HCT116 (cell line): ENCODE measurements around the gene GPRC5D. TPM values are rescaled to one million over a fixed set of nuclear protein-coding genes. Genes with fewer than 3 reads are reported as not detected.
A peak's percentile ranks its signal among the peaks of the same experiment; 100 is the strongest.

Experiments
- ATAC-seq: fragments of 200-7000 bp; cut with Tn5 transposase; 2 replicates; pipeline ENCODE4 v1.9.1; 2020; ENCODE audit warnings: mild to moderate bottlenecking, moderate library complexity
- BruUV-seq: library from RNA; stranded (reverse); fragments of 400-500 nt; replicated peaks from 2 replicates; lab custom pipeline; 2021; lab: Mats Ljungman, UMichigan
- CTCF ChIA-PET: fragments of 300-600 bp; sonication (Branson Sonifier 250); formaldehyde crosslinking; loops from one replicate; lab custom pipeline; 2021; ENCODE audit warnings: antibody characterized with exemption; lab: Charles Lee
- POLR2A ChIA-PET: fragments of 300-600, 350-600 bp; sonication (Branson Sonifier 250); formaldehyde crosslinking; loops from one replicate; lab custom pipeline; 2021; ENCODE audit warnings: antibody characterized with exemption; lab: Charles Lee
- RAD21 ChIA-PET, 2 experiments: fragments of 300-600 bp; sonication (Branson Sonifier 250); formaldehyde crosslinking; loops; one replicate each; lab custom pipeline; 2023; ENCODE audit warnings: low total read pairs in 2 of 2; ENCODE audit not compliant: uncharacterized antibody in 2 of 2, unreplicated experiment in 2 of 2, low non-redundant PET in 1 of 2; lab: Charles Lee
- DNase-seq: peaks from one replicate; pipeline ENCODE4 v3.0.0-alpha.2; 2010; ENCODE audit warnings: low read depth, low spot score
- H2AFZ ChIP-seq: fragments of 200-600 bp; shearing (Covaris generic), sonication (generic); 2 replicates; pipeline ENCODE4 v1.6.1; 2017; ENCODE audit warnings: low read depth, mixed run types, mixed read lengths, antibody characterized with exemption, low read length; ENCODE audit not compliant: poor library complexity, severe bottlenecking
- H3K27ac ChIP-seq: 2 replicates; pipeline ENCODE4 v1.5.1; 2012; ENCODE audit warnings: low read depth, low read length
- H3K27me3 ChIP-seq: fragments of 200-600 bp; sonication (generic); 2 replicates; pipeline ENCODE4 v1.6.1; 2016; ENCODE audit warnings: mixed run types, low read length, mixed read lengths; ENCODE audit not compliant: insufficient read depth
- H3K36me3 ChIP-seq, 2 experiments: fragments of 200-500 bp in 1 of 2; fragments of 200-600 bp in 1 of 2; sonication (Bioruptor generic) in 1 of 2; sonication (generic) in 1 of 2; 2 replicates each; pipeline versions ENCODE4 v1.5.1 to v1.6.1; 2014 to 2016; ENCODE audit warnings: low read length in 2 of 2, inconsistent platforms in 1 of 2, mixed read lengths in 1 of 2, mixed run types in 1 of 2; ENCODE audit not compliant: insufficient read depth in 2 of 2, control insufficient read depth in 1 of 2
- H3K4me1 ChIP-seq, 2 experiments: fragments of 200-600 bp in 1 of 2; sonication (generic) in 1 of 2; 2 replicates each; pipeline versions ENCODE4 v1.5.1 to v1.6.1; 2012 to 2017; ENCODE audit warnings: low read length in 2 of 2, inconsistent platforms in 1 of 2, mild to moderate bottlenecking in 1 of 2, mixed read lengths in 1 of 2, mixed run types in 1 of 2, moderate library complexity in 1 of 2; ENCODE audit not compliant: insufficient read depth in 2 of 2, control insufficient read depth in 1 of 2
- H3K4me2 ChIP-seq: fragments of 200-600 bp; sonication (generic); 2 replicates; pipeline ENCODE4 v1.6.1; 2017; ENCODE audit warnings: mixed run types, low read length, mixed read lengths
- H3K4me3 ChIP-seq, 2 experiments: fragments of 200-600 bp in 1 of 2; sonication (generic) in 1 of 2; replicated peaks in 1 of 2; 2 replicates each; pipeline ENCODE4 v1.5.1; 2011 to 2016; ENCODE audit warnings: low read length in 2 of 2, control low read depth in 1 of 2, low read depth in 1 of 2, mild to moderate bottlenecking in 1 of 2, mixed read lengths in 1 of 2, mixed run types in 1 of 2
- H3K79me2 ChIP-seq: fragments of 200-600 bp; sonication (generic); 2 replicates; pipeline ENCODE4 v1.6.1; 2017; ENCODE audit warnings: mild to moderate bottlenecking, mixed run types, low read length, moderate library complexity, mixed read lengths; ENCODE audit not compliant: insufficient read depth
- H3K9ac ChIP-seq: fragments of 200-600 bp; sonication (generic); 2 replicates; pipeline ENCODE4 v1.6.1; 2016; ENCODE audit warnings: low read length, mixed read lengths
- H3K9me2 ChIP-seq: fragments of 200-600 bp; sonication (generic), shearing (Covaris generic); 2 replicates; pipeline ENCODE4 v1.6.1; 2017; ENCODE audit warnings: mixed run types, mild to moderate bottlenecking, moderate library complexity; ENCODE audit not compliant: insufficient read depth
- H3K9me3 ChIP-seq, 2 experiments: fragments of 200-500 bp in 1 of 2; fragments of 200-600 bp in 1 of 2; sonication (Bioruptor generic) in 1 of 2; sonication (generic) in 1 of 2; 2 replicates each; pipeline ENCODE4 v1.6.1; 2014 to 2017; ENCODE audit warnings: low read length in 2 of 2, mixed read lengths in 2 of 2, inconsistent platforms in 1 of 2, low read depth in 1 of 2, mild to moderate bottlenecking in 1 of 2, mixed run types in 1 of 2, moderate library complexity in 1 of 2; ENCODE audit not compliant: control insufficient read depth in 1 of 2, insufficient read depth in 1 of 2
- H4K20me1 ChIP-seq: fragments of 200-600 bp; sonication (generic), shearing (Covaris generic); 2 replicates; pipeline ENCODE4 v1.6.1; 2017; ENCODE audit warnings: mixed run types, mild to moderate bottlenecking, moderate library complexity; ENCODE audit not compliant: insufficient read depth
- CTCF ChIP-seq, 3 experiments: fragments of 200-600 bp in 1 of 3; sonication (generic) in 1 of 3; IDR thresholded peaks in 2 of 3; conservative IDR thresholded peaks in 1 of 3; 2 replicates each; pipeline ENCODE4 v1.5.1; 2012 to 2017; ENCODE audit warnings: low read depth in 2 of 3, low read length in 2 of 3, antibody characterized with exemption in 1 of 3, borderline replicate concordance in 1 of 3, control low read depth in 1 of 3, mild to moderate bottlenecking in 1 of 3, mixed read lengths in 1 of 3, mixed run types in 1 of 3, moderate library complexity in 1 of 3; ENCODE audit not compliant: insufficient read depth in 1 of 3
- EZH2 ChIP-seq: fragments of 200-600 bp; sonication (generic); IDR thresholded peaks from 2 replicates; pipeline ENCODE4 v1.6.1; 2017; ENCODE audit warnings: antibody characterized with exemption, mixed run types
- POLR2AphosphoS5 ChIP-seq: IDR thresholded peaks from 2 replicates; pipeline ENCODE4 v1.6.1; 2011; ENCODE audit warnings: mild to moderate bottlenecking, low read depth, low read length, moderate library complexity
- RAD21 ChIP-seq: IDR thresholded peaks from 2 replicates; pipeline ENCODE4 v1.6.1; 2012; ENCODE audit warnings: low read depth, mild to moderate bottlenecking
- SRF ChIP-seq: IDR thresholded peaks from 2 replicates; pipeline ENCODE4 v1.6.1; 2012; ENCODE audit warnings: low read depth
- ZNF274 ChIP-seq: fragments of 200-500 bp; sonication (Bioruptor generic); IDR thresholded peaks from 2 replicates; pipeline ENCODE4 v1.6.1; 2014; ENCODE audit warnings: mild to moderate bottlenecking, low read depth, low read length, inconsistent platforms
- intact Hi-C: fragments of 100-400 bp; cut with micrococcal nuclease; formaldehyde crosslinking; loops from 2 replicates; pipeline ENCODE4 v1.10.0; 2022
- total RNA-seq: library from RNA; stranded (reverse); gene quantifications from one replicate; pipeline ENCODE4 v1.2.1, GENCODE V29; 2021; ENCODE audit not compliant: unreplicated experiment
- TF ChIP-seq, protein P1 (sequence below): IDR thresholded peaks from 2 replicates; pipeline ENCODE4 v1.6.1; 2012

The GPRC5D gene
- total RNA-seq, 1 experiment from 2014 or later, result not detected

DNA sequence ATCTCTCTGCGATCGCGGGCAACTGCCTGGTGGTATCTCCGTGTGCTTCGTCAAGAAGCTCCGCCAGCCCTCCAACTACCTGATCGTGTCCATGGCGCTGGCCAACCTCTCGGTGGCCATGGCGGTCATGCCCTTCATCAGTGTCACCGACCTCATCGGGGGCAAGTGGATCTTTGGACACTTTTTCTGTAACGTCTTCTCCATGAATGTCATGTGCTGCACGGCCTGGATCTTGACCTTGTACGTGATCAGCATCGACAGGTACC lies 49.7 kb upstream of the GPRC5D start:
- CTCF ChIA-PET, result no interaction called here
- intact Hi-C loops, result loop anchor here (5.0 kb wide), 2 partner anchors 96 to 206 kb away; no protein-coding TSS in a partner anchor

More for the DNA sequence above, 49.7 kb upstream of the GPRC5D start:
- H3K9me2 ChIP-seq, result no peaks in the 10 kb centered on the region
- H3K4me3 ChIP-seq, result peak overlapping the region; percentile 71 to 72
- peaks cover 10 to 26% of the 10 kb centered on the region in 2 experiments for H3K4me1 ChIP-seq
- H3K9me3 ChIP-seq, result no peaks in the 10 kb centered on the region
- peak overlapping the region; percentile 88 for H3K4me2 ChIP-seq
- H2AFZ ChIP-seq, result no peak overlapping the region
- peak overlapping the region; percentile 55; the same call in 1 of the 2 replicates for H3K27ac ChIP-seq
- no TSS peak for BruUV-seq
- peak overlapping the region; percentile 77 for H3K9ac ChIP-seq
- ATAC-seq, result no peak
- RAD21 ChIA-PET, result no interaction called here
- DNase-seq, result no peak
- no peak for TF ChIP-seq POLR2AphosphoS5
- TF ChIP-seq CTCF (IDR thresholded peaks at IDR 0.05 in 2 of 3, conservative IDR thresholded peaks at IDR 0.05 in 1 of 3; ENCODE audit: borderline replicate concordance in 1 of 3, insufficient read depth in 1 of 3, low read depth in 2 of 3, low read length in 2 of 3), result no peak
- TF ChIP-seq RAD21, result no peak
- TF ChIP-seq, protein P1, sequence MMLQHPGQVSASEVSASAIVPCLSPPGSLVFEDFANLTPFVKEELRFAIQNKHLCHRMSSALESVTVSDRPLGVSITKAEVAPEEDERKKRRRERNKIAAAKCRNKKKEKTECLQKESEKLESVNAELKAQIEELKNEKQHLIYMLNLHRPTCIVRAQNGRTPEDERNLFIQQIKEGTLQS, result no peak
- TF ChIP-seq EZH2, result no peak
- TF ChIP-seq ZNF274, result no peak
- no peak for TF ChIP-seq SRF
- 0 out of 4 replicates have a peak, but pooled peaks cover 0 to 2% of the 10 kb centered on the region in 2 experiments for H3K36me3 ChIP-seq
- H3K79me2 ChIP-seq, result peaks cover 15% of the 10 kb centered on the region
- H4K20me1 ChIP-seq, result no peaks in the 10 kb centered on the region
- POLR2A ChIA-PET, result no interaction called here
- no peaks in the 10 kb centered on the region for H3K27me3 ChIP-seq
